Right kidney (tissue), 1 donor: ENCODE data around the gene IFITM2.

Source experiments
- DNase-seq: peaks from one replicate; pipeline ENCODE4 v3.0.0-alpha.2; 2016

The IFITM2 gene

DNA sequence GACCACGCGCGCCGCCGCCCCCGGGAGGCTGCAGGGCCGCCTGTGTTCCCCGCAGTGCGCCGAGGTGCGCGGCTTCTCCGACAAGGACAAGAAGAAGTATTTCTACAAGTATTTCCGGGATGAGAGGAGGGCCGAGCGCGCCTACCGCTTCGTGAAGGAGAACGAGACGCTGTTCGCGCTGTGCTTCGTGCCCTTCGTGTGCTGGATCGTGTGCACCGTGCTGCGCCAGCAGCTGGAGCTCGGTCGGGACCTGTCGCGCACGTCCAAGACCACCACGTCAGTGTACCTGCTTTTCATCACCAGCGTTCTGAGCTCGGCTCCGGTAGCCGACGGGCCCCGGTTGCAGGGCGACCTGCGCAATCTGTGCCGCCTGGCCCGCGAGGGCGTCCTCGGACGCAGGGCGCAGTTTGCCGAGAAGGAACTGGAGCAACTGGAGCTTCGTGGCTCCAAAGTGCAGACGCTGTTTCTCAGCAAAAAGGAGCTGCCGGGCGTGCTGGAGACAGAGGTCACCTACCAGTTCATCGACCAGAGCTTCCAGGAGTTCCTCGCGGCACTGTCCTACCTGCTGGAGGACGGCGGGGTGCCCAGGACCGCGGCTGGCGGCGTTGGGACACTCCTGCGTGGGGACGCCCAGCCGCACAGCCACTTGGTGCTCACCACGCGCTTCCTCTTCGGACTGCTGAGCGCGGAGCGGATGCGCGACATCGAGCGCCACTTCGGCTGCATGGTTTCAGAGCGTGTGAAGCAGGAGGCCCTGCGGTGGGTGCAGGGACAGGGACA lies 26.7 kb upstream of the IFITM2 start:
- DNase-seq: peak; percentile 62

DNA sequence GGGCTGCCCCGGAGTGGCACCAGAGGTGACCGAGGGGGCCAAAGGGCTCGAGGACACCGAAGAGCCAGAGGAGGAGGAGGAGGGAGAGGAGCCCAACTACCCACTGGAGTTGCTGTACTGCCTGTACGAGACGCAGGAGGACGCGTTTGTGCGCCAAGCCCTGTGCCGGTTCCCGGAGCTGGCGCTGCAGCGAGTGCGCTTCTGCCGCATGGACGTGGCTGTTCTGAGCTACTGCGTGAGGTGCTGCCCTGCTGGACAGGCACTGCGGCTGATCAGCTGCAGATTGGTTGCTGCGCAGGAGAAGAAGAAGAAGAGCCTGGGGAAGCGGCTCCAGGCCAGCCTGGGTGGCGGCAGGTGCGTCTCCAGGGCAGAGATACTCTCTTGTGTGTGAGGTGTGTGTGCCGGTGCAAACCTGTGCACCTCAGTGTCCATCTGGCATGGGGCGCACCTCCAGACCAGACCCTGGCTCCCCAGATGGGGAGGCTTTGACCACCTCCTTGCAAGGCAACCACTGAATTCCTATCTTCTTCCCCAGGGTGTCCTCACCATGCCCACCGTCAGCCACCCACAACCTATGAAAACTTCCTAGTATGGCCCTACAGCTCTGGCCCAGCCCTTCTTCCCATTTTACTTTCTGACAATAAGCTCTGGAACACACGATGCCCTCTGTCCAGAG lies 26.0 kb upstream of the IFITM2 start:
- DNase-seq: no peak

DNA sequence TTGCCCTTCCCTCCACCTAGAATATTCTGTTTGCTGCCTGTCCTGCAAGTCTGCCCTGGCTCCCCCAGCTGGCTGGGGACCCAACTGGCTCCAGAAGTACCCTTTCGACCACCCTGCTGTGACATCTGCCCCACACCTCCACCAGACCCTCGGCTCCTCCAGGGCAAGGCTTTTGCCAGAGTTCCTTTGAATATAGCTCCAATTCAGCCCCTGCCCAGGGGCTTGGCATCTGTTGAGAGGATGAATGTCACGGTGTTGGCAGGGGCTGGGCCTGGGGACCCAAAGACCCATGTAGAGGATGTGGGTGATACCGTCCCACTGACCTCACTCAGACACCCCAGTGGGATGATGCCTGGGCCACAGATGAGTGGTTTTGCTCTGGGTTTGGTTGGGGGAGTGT lies 25.4 kb upstream of the IFITM2 start:
- peak; percentile 1 for DNase-seq

DNA sequence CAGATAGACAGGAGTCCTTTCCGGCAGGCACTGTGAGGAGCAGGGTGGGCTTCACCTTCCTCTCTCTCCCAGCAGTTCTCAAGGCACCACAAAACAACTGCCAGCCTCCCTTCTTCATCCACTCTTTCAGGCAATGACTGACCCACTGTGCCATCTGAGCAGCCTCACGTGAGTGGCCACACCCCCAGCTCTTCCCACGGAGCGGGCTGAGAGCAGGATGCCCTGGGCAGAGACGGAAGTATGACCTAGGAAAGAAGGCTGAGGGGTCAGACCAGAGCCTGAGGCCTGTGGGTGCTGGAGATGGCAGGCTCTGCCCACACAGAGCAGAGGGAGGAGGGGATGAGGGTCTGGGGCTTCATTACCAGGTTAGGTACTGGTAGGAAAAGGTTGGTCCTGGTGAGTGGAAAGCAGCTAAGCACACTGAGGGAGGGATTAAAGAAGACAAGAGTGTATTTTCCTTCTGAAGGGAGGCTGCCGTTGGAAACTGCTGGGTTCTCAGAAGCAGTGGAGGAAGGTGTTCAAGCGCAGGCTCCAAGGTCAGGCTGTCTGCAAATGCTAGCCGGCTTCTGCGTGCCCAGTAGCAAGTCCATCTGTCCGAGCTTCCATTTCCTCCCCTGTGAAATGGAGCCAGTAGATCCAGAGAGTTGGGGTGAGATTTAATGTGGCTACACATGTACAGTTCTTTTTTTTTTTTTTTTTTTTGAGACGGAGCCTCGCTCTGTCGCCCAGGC lies 24.8 kb upstream of the IFITM2 start:
- DNase-seq: peak; percentile 12

DNA sequence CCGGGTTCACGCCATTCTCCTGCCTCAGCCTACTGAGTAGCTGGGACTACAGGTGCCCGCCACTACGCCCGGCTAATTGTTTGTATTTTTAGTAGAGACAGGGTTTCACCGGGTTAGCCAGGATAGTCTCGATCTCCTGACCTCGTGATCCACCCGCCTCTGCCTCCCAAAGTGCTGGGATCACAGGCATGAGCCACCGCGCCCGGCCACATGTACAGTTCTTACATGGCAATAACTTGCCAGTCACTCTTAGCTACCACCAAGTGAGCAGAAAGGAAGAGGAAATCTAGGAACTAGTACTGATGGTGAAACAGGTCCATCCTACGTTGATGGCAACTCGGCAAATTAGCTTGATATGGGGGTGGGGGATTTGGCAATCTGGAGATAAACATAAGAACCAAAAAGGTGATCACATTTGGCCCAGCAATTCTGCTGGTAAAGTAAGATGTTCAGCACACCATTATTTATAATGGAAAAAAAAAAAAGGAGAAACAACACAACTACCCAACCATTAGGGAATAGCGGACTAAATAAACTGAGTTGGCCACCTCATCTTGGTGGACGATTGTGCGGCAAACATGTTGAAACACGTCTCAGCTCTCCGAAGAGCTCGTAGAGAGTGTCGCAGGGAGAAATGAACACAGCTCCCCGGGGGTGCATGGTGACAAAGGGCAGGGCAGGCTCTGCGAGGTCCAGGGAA lies 24.1 kb upstream of the IFITM2 start:
- DNase-seq: peak; percentile 2

DNA sequence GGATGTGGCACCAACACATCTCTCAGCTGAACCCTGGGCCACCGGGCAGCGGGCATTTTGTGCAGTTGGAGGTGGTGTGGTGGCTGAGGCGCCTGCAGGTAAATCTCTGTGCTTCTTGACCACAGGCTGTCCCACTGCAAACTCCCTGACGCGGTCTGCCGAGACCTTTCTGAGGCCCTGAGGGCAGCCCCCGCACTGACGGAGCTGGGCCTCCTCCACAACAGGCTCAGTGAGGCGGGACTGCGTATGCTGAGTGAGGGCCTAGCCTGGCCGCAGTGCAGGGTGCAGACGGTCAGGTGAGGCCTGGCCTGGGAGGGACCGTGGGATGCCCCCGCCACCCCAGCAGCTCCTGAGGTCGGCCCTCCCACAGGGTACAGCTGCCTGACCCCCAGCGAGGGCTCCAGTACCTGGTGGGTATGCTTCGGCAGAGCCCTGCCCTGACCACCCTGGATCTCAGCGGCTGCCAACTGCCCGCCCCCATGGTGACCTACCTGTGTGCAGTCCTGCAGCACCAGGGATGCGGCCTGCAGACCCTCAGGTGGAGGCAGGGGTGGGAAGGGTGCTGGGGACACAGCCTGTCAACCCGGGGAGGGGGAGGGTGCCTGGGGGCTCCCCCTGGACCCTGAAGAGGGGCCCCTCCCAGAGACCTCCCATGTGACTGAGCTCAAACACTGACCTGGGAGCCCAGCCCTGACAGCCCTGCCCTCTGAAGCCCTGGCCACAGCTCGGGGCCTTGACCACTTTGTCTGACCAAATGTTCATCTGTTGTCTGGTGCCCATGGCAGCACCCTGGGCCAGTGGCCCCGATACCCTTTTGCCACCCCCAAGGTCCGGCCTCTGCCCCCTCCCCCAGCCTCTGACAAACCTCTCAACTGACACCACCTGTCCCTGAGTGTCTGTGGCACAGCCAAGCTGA lies 23.3 kb upstream of the IFITM2 start:
- DNase-seq: peak; percentile 42

DNA sequence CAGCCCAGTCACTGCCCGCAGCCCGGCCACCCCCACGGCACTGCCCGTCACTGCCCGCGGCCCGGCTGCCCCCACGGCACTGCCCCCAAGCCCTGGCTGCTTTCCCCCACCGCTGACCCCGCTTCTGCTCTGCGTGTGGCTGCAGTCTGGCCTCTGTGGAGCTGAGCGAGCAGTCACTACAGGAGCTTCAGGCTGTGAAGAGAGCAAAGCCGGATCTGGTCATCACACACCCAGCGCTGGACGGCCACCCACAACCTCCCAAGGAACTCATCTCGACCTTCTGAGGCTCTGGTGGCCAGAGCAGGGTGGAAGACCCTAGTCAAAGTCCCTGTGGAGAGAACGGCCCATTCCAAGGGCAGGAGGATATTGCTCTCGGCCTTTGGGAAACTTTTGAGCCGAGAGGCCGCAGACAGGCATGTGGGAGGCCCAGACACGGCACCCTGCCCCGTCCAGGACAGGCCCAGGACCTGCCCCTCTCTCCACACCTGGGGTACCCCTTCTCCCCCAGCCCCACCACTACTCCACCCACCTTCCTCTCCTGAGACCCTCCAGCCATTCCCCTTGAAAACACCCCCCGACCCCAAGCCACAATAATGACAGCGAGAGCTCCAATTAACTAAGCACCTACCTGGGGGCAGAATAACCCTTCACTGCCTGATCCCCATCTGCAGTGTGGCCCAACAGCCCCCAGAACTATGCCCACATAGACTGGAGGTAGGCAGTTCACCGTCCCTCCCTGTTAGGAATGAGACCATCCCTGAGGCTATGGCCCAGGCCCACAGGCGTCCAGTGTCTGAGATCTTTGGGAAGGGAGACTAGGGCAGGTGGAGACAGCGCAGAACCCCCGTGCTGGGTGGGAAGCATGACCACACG lies 22.4 kb upstream of the IFITM2 start:
- peak; percentile 9 for DNase-seq

DNA sequence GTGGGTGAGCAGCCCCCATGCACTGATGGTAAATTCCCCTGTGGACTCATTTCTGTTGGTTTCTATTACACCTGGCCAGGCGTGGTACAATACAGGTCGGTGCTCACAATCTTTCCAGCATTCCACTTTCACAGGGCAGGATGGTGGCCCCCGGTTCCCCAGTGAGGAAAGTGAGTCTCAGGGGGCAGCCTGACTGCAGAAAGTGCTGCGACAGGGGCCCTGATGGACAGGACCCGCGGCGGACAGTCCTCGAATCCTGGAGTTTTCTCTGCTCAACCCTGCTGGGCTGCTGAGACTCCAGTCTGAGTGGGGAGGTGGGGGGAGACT lies 21.8 kb upstream of the IFITM2 start:
- DNase-seq: no peak

DNA sequence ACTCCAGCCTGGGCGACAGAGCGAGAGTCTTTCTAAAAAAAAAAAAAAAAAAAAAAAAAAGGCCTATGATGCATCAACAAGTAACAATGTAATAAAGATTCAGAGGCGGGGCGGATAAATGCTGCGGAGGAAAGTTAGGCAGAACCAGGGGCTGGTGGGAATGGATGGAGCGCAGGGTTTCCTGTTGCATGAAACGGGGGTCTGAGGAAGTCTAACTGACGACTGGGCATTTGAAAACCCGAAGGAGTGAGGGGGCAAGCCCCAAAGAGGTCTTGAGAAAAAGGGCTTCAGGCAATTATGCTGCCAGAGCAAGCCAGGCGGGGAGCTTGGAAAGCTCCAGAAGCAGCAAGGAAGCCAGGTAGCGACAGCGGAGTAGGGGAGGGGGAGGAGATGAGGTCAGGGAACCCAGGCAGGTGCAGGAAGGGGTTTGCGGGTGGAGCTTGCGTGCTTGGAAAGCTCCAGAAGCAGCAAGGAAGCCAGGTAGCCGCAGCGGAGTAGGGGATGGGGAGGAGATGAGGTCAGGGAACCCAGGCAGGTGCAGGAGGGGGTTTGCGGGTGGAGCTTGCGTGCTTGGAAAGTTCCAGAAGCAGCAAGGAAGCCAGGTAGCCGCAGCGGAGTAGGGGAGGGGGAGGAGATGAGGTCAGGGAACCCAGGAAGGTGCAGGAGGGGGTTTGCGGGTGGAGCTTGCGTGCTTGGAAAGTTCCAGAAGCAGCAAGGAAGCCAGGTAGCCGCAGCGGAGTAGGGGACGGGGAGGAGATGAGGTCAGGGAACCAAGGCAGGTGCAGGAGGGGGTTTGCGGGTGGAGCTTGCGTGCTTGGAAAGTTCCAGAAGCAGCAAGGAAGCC lies 20.4 kb upstream of the IFITM2 start:
- DNase-seq: peak; percentile 30

DNA sequence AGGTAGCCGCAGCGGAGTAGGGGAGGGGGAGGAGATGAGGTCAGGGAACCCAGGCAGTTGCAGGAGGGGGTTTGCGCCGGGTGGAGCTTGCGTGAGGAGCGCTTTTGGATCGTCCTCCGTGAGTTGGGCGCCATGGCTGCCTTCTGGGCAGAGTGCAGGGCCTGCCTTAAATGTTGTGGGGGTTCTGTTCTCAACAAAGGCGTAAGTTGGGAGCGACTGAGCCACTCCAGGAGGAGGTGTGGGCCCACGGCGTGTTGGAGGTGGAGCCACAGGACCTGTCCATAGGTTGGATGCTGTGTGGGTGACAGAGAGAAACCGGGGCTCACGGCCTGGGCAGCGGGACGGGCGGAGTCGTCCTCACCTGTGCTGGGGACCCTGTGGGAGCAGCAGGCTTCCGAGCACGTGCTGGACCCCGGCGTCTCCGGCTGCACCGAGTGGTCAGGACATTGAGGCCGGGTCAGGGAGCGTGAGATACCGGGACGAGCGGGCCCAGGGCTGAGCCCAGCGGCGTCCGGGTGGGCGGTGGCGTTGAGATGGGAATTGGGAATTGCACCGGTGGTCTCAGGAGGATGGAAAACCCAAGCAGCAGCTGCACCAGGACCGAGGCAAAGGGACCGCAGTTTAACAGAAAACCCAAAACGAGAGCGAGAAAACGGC lies 19.7 kb upstream of the IFITM2 start:
- no peak for DNase-seq

DNA sequence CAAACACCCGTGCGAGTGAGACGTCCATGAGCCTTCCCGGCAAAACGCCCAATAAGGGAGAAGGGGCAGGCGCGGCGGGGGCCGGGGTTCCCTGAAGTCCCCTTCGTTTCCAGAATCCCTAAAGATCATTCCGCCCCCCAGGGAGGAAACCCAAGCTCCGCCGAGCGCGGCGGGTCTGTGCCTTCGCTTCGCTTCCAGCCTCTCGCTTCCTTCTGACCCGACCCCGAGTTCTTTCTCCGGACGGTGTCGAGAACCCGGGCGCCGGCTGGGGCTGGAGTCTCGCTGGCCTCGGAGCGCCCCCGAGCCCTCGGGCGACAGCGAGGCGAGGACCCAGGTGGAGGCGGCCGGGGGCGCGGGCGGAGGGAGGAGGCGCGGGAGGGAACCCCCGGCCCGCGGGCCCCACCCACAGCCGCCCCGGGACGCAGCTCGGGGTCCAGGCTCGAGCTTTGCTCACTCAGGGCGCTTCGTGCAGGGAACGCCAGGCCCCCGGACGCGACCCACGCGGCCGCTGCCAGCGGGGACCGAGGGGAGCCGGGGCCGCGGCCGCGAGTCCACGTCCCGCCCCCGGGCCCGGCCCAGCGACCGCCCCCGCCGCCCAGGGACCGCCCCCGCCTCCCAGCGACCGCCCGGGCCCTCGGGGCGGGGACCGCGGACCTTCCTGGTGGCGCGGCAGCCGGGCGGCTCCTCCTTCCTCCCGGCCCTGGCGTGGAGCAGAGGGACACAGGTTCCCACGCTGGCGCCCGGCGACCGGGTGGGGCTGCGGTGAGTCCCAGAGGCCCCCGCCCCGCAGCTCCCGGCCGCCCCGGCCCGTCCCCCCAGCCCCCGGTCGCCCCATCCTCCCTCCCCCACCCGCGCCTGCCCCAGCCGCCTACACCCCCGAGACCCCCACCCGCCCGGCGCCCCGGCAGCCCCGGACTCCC lies 18.9 kb upstream of the IFITM2 start, which contains the start of gene PGGHG:
Gene PGGHG (plus strand): TSS at position 649 of the 920 bp plus-strand sequence. CDS start 691 bp downstream, outside the sequence.
- DNase-seq: peak; percentile 80

DNA sequence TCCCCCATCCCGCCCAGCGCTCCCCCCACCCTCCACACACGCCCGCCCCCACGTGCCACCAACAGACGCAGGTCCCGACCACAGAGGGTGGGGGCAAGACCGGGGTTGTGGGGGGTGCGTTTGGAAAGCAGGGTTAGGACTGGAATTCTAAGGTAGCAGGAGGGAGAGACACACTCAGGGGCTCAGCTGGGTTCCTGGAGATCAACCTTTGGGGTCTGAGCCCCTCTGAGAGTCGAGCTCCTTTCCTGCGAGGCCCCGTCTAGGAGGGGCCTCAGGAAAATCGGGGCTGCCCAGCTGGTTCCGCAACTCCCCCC lies 18.3 kb upstream of the IFITM2 start:
- no peak for DNase-seq

DNA sequence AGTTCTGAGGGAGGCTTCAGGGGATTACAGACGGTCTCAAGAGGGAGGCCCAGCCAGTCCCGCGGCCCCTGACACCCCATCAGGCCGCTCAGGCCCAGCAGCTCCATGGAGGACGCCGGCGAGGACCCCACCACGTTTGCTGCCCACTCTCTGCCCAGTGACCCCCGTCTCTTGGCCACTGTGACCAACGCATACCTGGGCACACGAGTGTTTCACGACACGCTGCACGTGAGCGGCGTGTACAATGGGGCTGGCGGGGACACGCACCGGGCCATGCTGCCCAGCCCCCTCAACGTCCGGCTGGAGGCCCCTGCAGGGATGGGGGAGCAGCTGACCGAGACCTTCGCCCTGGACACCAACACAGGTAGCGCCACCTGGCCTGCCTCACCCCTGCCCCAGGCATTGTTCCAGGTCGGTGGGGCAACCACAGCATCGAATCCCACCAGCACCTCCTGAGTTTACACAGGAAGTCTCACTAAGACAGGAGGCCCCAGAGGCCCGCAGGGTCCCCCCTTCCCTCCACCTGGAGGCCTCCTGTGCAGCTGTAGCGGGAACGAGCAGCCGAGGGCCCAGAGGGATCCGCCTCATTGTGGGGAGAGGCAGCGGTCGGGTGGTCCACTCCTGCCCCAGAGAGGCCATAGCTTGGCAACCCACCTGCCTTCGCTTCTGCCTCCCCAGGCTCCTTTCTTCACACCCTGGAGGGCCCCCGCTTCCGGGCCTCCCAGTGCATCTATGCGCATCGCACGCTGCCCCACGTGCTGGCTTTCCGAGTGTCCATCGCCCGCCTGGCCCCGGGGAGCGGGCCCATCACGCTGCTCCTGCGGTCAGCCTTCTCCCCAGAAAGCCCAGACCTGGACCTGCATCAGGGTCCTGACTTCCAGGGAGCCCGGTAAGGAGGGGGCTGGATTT lies 17.6 kb upstream of the IFITM2 start:
- peak; percentile 42 for DNase-seq

DNA sequence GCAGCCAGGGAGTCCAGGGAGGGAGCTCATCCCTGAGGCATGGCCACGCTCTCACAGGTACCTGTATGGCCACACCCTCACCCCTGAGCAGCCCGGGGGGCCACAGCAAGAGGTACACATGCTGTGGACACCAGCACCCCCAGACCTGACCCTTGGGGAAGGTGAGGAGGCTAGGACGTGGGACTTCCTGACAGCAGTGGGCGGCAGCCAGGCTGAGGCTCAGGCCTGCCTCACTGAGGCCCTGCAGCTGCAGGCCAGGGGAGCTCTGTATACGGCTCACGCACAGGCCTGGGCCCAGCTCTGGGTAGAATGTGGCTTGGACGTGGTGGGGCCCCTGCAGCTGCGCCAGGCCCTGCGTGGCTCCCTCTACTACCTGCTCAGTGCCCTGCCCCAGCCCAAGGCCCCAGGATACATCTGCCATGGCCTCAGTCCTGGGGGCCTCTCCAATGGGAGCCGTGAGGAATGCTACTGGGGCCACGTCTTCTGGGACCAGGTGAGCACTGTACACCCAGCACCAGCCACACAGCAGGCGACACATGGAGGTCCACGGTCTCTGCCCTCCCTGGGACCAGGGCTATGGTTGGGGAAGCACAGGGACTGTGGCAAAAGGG lies 16.9 kb upstream of the IFITM2 start:
- peak; percentile 7 for DNase-seq

DNA sequence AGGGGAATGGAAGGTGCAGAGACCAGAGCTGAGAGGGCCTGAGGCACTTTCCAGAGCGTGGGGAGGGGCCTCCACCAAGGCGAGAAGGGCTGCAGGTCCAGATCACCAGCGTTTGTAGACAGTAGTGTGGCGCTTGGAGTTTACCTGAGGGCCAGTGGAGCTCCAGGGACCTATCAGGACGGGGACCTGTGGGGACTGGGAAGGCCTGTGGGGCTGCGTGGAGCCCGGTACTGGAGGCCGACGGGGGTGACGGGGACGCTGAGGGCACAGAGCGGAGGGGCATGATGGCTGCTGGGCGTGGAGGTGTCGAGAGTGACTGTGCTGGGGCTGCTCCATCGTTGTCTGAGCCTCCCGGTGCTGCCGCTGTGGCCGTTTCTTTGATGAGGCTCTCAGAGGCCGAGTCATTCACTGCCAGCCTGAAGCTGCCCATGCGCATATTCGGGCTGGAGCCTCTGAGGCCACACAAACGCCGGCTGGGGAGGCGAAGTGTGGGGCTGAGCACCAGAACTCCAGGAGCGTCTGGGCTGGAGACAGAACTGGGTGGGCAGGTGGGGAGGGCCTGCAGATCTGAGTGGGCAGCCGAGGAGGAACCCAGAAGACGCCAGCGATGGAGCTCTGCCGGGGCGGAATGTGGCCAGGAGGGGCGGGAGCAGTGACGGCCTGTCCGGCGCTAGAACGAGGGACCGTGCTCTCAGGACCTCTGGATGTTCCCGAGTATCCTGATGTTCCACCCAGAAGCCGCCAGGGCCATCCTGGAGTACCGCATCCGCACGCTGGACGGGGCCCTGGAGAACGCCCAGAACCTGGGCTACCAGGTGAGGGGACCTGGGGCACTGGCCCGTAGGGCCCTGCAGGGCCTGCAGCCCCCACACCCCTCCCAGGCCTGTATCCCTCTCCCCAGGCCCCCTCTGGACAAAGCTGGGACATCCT lies 16.1 kb upstream of the IFITM2 start:
- peak; percentile 3 for DNase-seq
